Uterus (tissue), 2 donors: ENCODE results near the gene SERGEF.

Experiments used
- POLR2A ChIP-seq, 2 donors: fragments of 450-650 bp; IDR thresholded peaks; one replicate each; pipeline ENCODE4 v1.6.1; 2016; ENCODE audit warnings: antibody characterized with exemption in 2 of 2, mild to moderate bottlenecking in 1 of 2, moderate library complexity in 1 of 2
- TF ChIP-seq, protein P1 (sequence below), 4 experiments: fragments of 200-600 bp in 2 of 4; fragments of 450-650 bp in 2 of 4; sonication (generic) in 2 of 4; IDR thresholded peaks; one replicate each; pipeline ENCODE4 v1.5.1; 2016 to 2019; ENCODE audit warnings: antibody characterized with exemption in 4 of 4, mild to moderate bottlenecking in 2 of 4, moderate library complexity in 1 of 4

GRCh38 chr11:17930544-17931125 is 82.2 kb downstream of the SERGEF start:
- TF ChIP-seq, protein P1, sequence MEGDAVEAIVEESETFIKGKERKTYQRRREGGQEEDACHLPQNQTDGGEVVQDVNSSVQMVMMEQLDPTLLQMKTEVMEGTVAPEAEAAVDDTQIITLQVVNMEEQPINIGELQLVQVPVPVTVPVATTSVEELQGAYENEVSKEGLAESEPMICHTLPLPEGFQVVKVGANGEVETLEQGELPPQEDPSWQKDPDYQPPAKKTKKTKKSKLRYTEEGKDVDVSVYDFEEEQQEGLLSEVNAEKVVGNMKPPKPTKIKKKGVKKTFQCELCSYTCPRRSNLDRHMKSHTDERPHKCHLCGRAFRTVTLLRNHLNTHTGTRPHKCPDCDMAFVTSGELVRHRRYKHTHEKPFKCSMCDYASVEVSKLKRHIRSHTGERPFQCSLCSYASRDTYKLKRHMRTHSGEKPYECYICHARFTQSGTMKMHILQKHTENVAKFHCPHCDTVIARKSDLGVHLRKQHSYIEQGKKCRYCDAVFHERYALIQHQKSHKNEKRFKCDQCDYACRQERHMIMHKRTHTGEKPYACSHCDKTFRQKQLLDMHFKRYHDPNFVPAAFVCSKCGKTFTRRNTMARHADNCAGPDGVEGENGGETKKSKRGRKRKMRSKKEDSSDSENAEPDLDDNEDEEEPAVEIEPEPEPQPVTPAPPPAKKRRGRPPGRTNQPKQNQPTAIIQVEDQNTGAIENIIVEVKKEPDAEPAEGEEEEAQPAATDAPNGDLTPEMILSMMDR (IDR thresholded peaks at IDR 0.05) = no peak
- TF ChIP-seq POLR2A (IDR thresholded peaks at IDR 0.05) = no peak
